HTR-8/SVneo (cell line): Measurements from ENCODE around the gene IRGC.

Experiments
- DNase-seq: peaks from one replicate; pipeline ENCODE4 v3.0.0; 2011; ENCODE audit warnings: low spot score, mixed read lengths; ENCODE audit not compliant: insufficient read length
- FAIRE-seq: peaks from 2 replicates; lab custom pipeline; 2011; peaks lifted over from hg19 to GRCh38; lab: Jason Lieb, UNC

Gene IRGC

GRCh38 chr19:43690444-43690843 lies 25.4 kb upstream of the IRGC start:
- DNase-seq: no peak
- FAIRE-seq: no peak

GRCh38 chr19:43690890-43691289 lies 25.0 kb upstream of the IRGC start:
- DNase-seq (no peak), FAIRE-seq (no peak)

- DNase-seq (no peak), FAIRE-seq (no peak)
Measured at GRCh38 chr19:43691755-43692154, 24.1 kb upstream of the IRGC start.

GRCh38 chr19:43692385-43692784 lies 23.5 kb upstream of the IRGC start:
- FAIRE-seq (no peak), DNase-seq (no peak)

GRCh38 chr19:43692877-43693276 lies 23.0 kb upstream of the IRGC start:
- no peak for FAIRE-seq

GRCh38 chr19:43694553-43694952 lies 21.3 kb upstream of the IRGC start:
- DNase-seq (no peak), FAIRE-seq (no peak)

More at GRCh38 chr19:43692877-43693276, 23.0 kb upstream of the IRGC start:
- no peak for DNase-seq

- DNase-seq (no peak), FAIRE-seq (no peak)
Measured at GRCh38 chr19:43695985-43696704, 19.7 kb upstream of the IRGC start.

- peak; percentile 20 for FAIRE-seq
- no peak for DNase-seq
Measured at GRCh38 chr19:43697295-43697694, 18.6 kb upstream of the IRGC start.

GRCh38 chr19:43699506-43700394 lies 16.1 kb upstream of the IRGC start:
- FAIRE-seq (no peak), DNase-seq (no peak)

- FAIRE-seq (peak; percentile 42), DNase-seq (peak; percentile 36)
Measured at GRCh38 chr19:43700395-43701000, 15.4 kb upstream of the IRGC start.

GRCh38 chr19:43704002-43704705 lies 11.7 kb upstream of the IRGC start:
- FAIRE-seq (no peak), DNase-seq (no peak)

- no peak for FAIRE-seq
- no peak for DNase-seq
Measured at GRCh38 chr19:43705729-43706128, 10.1 kb upstream of the IRGC start.

GRCh38 chr19:43707158-43707712 lies 8.6 kb upstream of the IRGC start:
- DNase-seq (no peak), FAIRE-seq (no peak)

- DNase-seq (no peak), FAIRE-seq (no peak)
Measured at GRCh38 chr19:43708716-43709115, 7.2 kb upstream of the IRGC start.

GRCh38 chr19:43711751-43712355 lies 4.0 kb upstream of the IRGC start:
- FAIRE-seq: no peak

GRCh38 chr19:43713208-43713607 lies 2.7 kb upstream of the IRGC start:
- FAIRE-seq (no peak), DNase-seq (no peak)

More at GRCh38 chr19:43711751-43712355, 4.0 kb upstream of the IRGC start:
- no peak for DNase-seq

- no peak for DNase-seq
- FAIRE-seq: no peak
Measured at GRCh38 chr19:43718627-43719377, 2.9 kb downstream of the IRGC start.

GRCh38 chr19:43719378-43719868 lies 3.5 kb downstream of the IRGC start:
- DNase-seq (no peak), FAIRE-seq (no peak)

GRCh38 chr19:43719918-43720317 lies 4.0 kb downstream of the IRGC start:
- DNase-seq (no peak), FAIRE-seq (no peak)
